Measurements from ENCODE around the gene CFHR1.
"Not testable (repeated sequence)": the region's sequence is repeated elsewhere in the genome, so short reads cannot be mapped to it uniquely, and the experiment has no call there.

CFHR1 gene

GRCh38 chr1:196819531-196819930 is at the start of gene CFHR1:
Gene CFHR1, plus strand, starts transcription at chr1:196819731. Its CDS starts 114 bp downstream, at chr1:196819845.
- DNase-seq (ENCODE audit: low read depth); H3K4me3 ChIP-seq (ENCODE audit: low read depth, low read length): not testable (repeated sequence)

- not testable (repeated sequence) for DNase-seq (ENCODE audit: low read depth); H3K4me3 ChIP-seq (ENCODE audit: low read depth, low read length)
These were observed 49.7 kb upstream of the CFHR1 start for GRCh38 chr1:196769823-196770222.

GRCh38 chr1:196773713-196774112 is 45.8 kb upstream of the CFHR1 start:
- no peak for DNase-seq (ENCODE audit: low read depth)
- TF ChIP-seq CTCF (IDR thresholded peaks at IDR 0.05; ENCODE audit: insufficient read depth, low read depth, low read length, missing control alignments) = no peak
- H3K4me3 ChIP-seq (ENCODE audit: low read depth, low read length) = no peak overlapping the region

- no peak for DNase-seq (ENCODE audit: low read depth)
- H3K4me3 ChIP-seq (ENCODE audit: low read depth, low read length) = no peak overlapping the region
- TF ChIP-seq CTCF (IDR thresholded peaks at IDR 0.05; ENCODE audit: insufficient read depth, low read depth, low read length, missing control alignments) = no peak
These were observed 45.4 kb upstream of the CFHR1 start for GRCh38 chr1:196774175-196774574.

- no peak for TF ChIP-seq CTCF (IDR thresholded peaks at IDR 0.05; ENCODE audit: insufficient read depth, low read depth, low read length, missing control alignments)
- H3K4me3 ChIP-seq (ENCODE audit: low read depth, low read length) = no peak within 1 kb of the TSS
- DNase-seq (ENCODE audit: low read depth) = peak; percentile 9
These were observed 44.9 kb upstream of the CFHR1 start, which contains the start of gene CFHR3 for GRCh38 chr1:196774603-196775002. Gene CFHR3, plus strand, starts transcription at chr1:196774840. Its CDS starts 47 bp downstream, at chr1:196774887.

GRCh38 chr1:196777603-196778002 is 41.9 kb upstream of the CFHR1 start:
- no peak for TF ChIP-seq CTCF (IDR thresholded peaks at IDR 0.05; ENCODE audit: insufficient read depth, low read depth, low read length, missing control alignments)
- DNase-seq (ENCODE audit: low read depth) = no peak
- no peak overlapping the region for H3K4me3 ChIP-seq (ENCODE audit: low read depth, low read length)

- H3K4me3 ChIP-seq (ENCODE audit: low read depth, low read length) = no peak overlapping the region
- no peak for DNase-seq (ENCODE audit: low read depth)
- no peak for TF ChIP-seq CTCF (IDR thresholded peaks at IDR 0.05; ENCODE audit: insufficient read depth, low read depth, low read length, missing control alignments)
These were observed 40.4 kb upstream of the CFHR1 start for GRCh38 chr1:196779093-196779492.

- not testable (repeated sequence) for H3K4me3 ChIP-seq (ENCODE audit: low read depth, low read length); DNase-seq (ENCODE audit: low read depth)
These were observed 28.3 kb upstream of the CFHR1 start for GRCh38 chr1:196791252-196791651.

- DNase-seq (ENCODE audit: low read depth); H3K4me3 ChIP-seq (ENCODE audit: low read depth, low read length): not testable (repeated sequence)
These were observed 25.4 kb upstream of the CFHR1 start for GRCh38 chr1:196794103-196794502.

All from GM12865 (cell line).